ENCODE measurements around the gene FFAR4. TPM values are rescaled to one million over a fixed set of nuclear protein-coding genes. Genes with fewer than 3 reads are reported as not detected.

Gene FFAR4
- total and polyA plus RNA-seq, 2 of the 4 experiments (the other 2 are of a cell fraction), result not detected

- intact Hi-C loops (cut with micrococcal nuclease), result no loop called here
- no peak overlapping the region for H3K4ac ChIP-seq (ENCODE audit: low read depth, low read length)
- H3K79me1 ChIP-seq (ENCODE audit: low read depth in 1 of 2, low read length in 2 of 2), result no peaks in the 10 kb centered on the region
- no peaks in the 10 kb centered on the region for H3K9me3 ChIP-seq (ENCODE audit: control insufficient read depth, insufficient read depth, low read length)
- BruUV-seq (replicated peaks), result no TSS peak
- no peaks in the 10 kb centered on the region for H3K9me1 ChIP-seq (ENCODE audit: insufficient read depth, low read length)
- in situ Hi-C loops (cut with MboI; ENCODE audit: low sequenced_read_pairs), result no loop called here
- H2BK5ac ChIP-seq (ENCODE audit: low read depth, low read length, poor library complexity, severe bottlenecking), result no peak overlapping the region
- H2BK20ac ChIP-seq (ENCODE audit: low read depth, low read length), result no peak overlapping the region
- H4K20me1 ChIP-seq (ENCODE audit: insufficient read depth, low read length), result no peaks in the 10 kb centered on the region
- H2BK15ac ChIP-seq (ENCODE audit: low read depth, low read length), result no peak overlapping the region
- no peak overlapping the region for H2BK120ac ChIP-seq (ENCODE audit: low read depth, low read length)
- ATAC-seq (ENCODE audit: low read depth) (no peak), DNase-seq (no peak)
- H3K4me1 ChIP-seq (ENCODE audit: control insufficient read depth, insufficient read depth, low read length), result no peaks in the 10 kb centered on the region
- 64% methylated on average over 5 of the region's 15 CpGs; no CpG with 5 or more reads in 1 of the 2 experiments for WGBS, 2 experiments (ENCODE audit: extremely low coverage in 2 of 2, insufficient read length in 1 of 2)
- peaks cover 13% of the 10 kb centered on the region for H3K27me3 ChIP-seq (ENCODE audit: control insufficient read depth, insufficient read depth, low read length)
- H3K4me2 ChIP-seq (ENCODE audit: low read depth, low read length), result no peak overlapping the region
- POLR2A ChIA-PET (ENCODE audit: unreplicated experiment), result no interaction called here
- H3K4me3 ChIP-seq (ENCODE audit: insufficient read depth, low read depth, low read length), result no peak overlapping the region
- H3K56ac ChIP-seq (ENCODE audit: extremely low read depth, insufficient read depth, low read length), result no peak overlapping the region
- CTCF ChIA-PET, result no interaction called here
- H2AK9ac ChIP-seq (replicated peaks; ENCODE audit: low read depth, low read length, poor library complexity), result no peak overlapping the region
- H3K36me3 ChIP-seq (ENCODE audit: control insufficient read depth, insufficient read depth, low read length), result no peaks in the 10 kb centered on the region
- H2AK5ac ChIP-seq (ENCODE audit: low read depth, low read length), result no peak overlapping the region
- no peak overlapping the region for H3K14ac ChIP-seq (replicated peaks; ENCODE audit: low read depth, low read length)
- TF ChIP-seq SMC3 (IDR thresholded peaks at IDR 0.05; ENCODE audit: low read depth, low read length), result no peak
- TF ChIP-seq POLR2A (IDR thresholded peaks at IDR 0.05; ENCODE audit: low read depth, low read length), result no peak
- no peak for TF ChIP-seq ELK1 (IDR thresholded peaks at IDR 0.05; ENCODE audit: borderline replicate concordance, low read depth, low read length)
- TF ChIP-seq BHLHE40 (IDR thresholded peaks at IDR 0.05; ENCODE audit: low read depth, low read length), result no peak
- no peak for TF ChIP-seq RAD21 (IDR thresholded peaks at IDR 0.05; ENCODE audit: low read length)
- TF ChIP-seq MXI1 (IDR thresholded peaks at IDR 0.05; ENCODE audit: borderline replicate concordance, low read depth, low read length), result no peak
- no peak for TF ChIP-seq MAZ (IDR thresholded peaks at IDR 0.05; ENCODE audit: borderline replicate concordance, low read depth, low read length)
- no peak for TF ChIP-seq CHD1 (IDR thresholded peaks at IDR 0.05; ENCODE audit: low read depth, low read length)
- no peak for TF ChIP-seq RCOR1 (IDR thresholded peaks at IDR 0.05; ENCODE audit: insufficient replicate concordance, low read length)
- TF ChIP-seq CEBPB (IDR thresholded peaks at IDR 0.05; ENCODE audit: low read depth, low read length), result no peak
- H4K5ac ChIP-seq (ENCODE audit: low read depth, low read length), result no peak overlapping the region
- H4K8ac ChIP-seq (ENCODE audit: low read depth in 2 of 2, low read length in 2 of 2), result no peak overlapping the region
- H4K91ac ChIP-seq (ENCODE audit: insufficient read depth, low read depth, low read length), result no peak overlapping the region
- no peak overlapping the region for H3K18ac ChIP-seq (ENCODE audit: low read depth, low read length)
- H3K23ac ChIP-seq (ENCODE audit: low read depth, low read length), result no peak overlapping the region
- no peak overlapping the region for H3K27ac ChIP-seq (ENCODE audit: insufficient read depth, low read length)
- dilution Hi-C loops (cut with HindIII; ENCODE audit: low sequenced_read_pairs, unreplicated experiment), result no loop called here
- no peak overlapping the region for H2AFZ ChIP-seq (replicated peaks; ENCODE audit: low read length, poor library complexity)
- H3K9ac ChIP-seq (ENCODE audit: low read depth, low read length), result no peak overlapping the region
Measured at GRCh38 chr10:93630625-93631557, 64.4 kb downstream of the FFAR4 start.
